IMR-90 (cell line): ENCODE measurements around the gene TCAP.

Experiments
- BHLHE40 ChIP-seq: fragments of 150-350 bp; IDR thresholded peaks from 2 replicates; pipeline ENCODE4 v1.6.1; 2016; ENCODE audit warnings: mild to moderate bottlenecking, low read depth, low read length
- CEBPB ChIP-seq: IDR thresholded peaks from 2 replicates; pipeline ENCODE4 v1.6.1; 2012; ENCODE audit warnings: low read depth, low read length, improper control_type of control experiment
- CTCF ChIP-seq: conservative IDR thresholded peaks from 2 replicates; pipeline ENCODE4 v1.5.1; 2012; ENCODE audit warnings: mild to moderate bottlenecking, low read depth, low read length, improper control_type of control experiment
- NFE2L2 ChIP-seq: fragments of 150-350 bp; IDR thresholded peaks from 2 replicates; pipeline ENCODE4 v1.6.1; 2016; ENCODE audit warnings: low read depth, mild to moderate bottlenecking, low read length
- POLR2A ChIP-seq: IDR thresholded peaks from 2 replicates; pipeline ENCODE4 v1.6.1; 2012; ENCODE audit warnings: mild to moderate bottlenecking, low read depth, low read length

GRCh38 chr17:39635614-39636176 lies 29.5 kb upstream of the TCAP start:
- TF ChIP-seq CTCF (no peak), POLR2A (no peak), CEBPB (no peak), BHLHE40 (no peak), NFE2L2 (no peak)
